Kidney epithelial cell (primary cell): ENCODE results near the gene FAM98C. TPM values are rescaled to one million over a fixed set of nuclear protein-coding genes. Genes with fewer than 3 reads are reported as not detected.

Experiments
- DNase-seq: peaks from one replicate; pipeline ENCODE4 v3.0.0-alpha.2; 2010; ENCODE audit warnings: low read depth
- H3K27me3 ChIP-seq: 2 replicates; pipeline ENCODE4 v1.6.0; 2011; ENCODE audit warnings: low read length; ENCODE audit not compliant: control insufficient read depth, insufficient read depth
- H3K36me3 ChIP-seq: 2 replicates; pipeline ENCODE4 v1.5.1; 2011; ENCODE audit warnings: low read length; ENCODE audit not compliant: control insufficient read depth, insufficient read depth
- H3K4me3 ChIP-seq: 2 replicates; pipeline ENCODE4 v1.5.1; 2011; ENCODE audit warnings: low read depth, mild to moderate bottlenecking, control low read depth, low read length
- CTCF ChIP-seq: IDR thresholded peaks from 2 replicates; pipeline ENCODE4 v1.5.1; 2011; ENCODE audit warnings: mild to moderate bottlenecking, moderate library complexity, low read length, control low read depth, inconsistent platforms; ENCODE audit not compliant: insufficient read depth, poor library complexity, severe bottlenecking
- total RNA-seq: library from RNA; depleted of rRNA; stranded (reverse); fragments of >200 nt; gene quantifications from 2 replicates; pipeline ENCODE4 v1.2.3, GENCODE V29; 2015

The FAM98C gene
- total RNA-seq, 1 donor from 2014 or later: 17.8 TPM

DNA sequence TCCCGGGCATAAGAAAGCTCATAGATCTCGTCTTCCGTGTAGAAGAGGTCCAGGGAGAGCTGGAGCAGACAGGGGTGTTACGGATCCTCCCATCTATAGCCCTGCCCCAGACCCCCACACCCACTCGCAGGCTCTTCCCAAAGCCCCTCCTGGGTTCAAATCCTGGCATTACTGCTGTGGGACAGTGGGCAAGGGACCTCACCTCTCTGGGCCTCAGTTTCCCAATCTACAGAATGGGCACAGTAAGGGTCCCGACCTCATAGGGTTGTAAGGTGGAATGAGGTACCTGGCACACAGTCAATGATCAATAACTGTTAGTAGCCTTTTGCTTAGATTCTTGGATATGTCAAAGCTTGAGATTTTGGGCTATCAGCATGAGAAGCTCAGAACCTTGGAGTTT is 10.5 kb downstream of the FAM98C start:
- DNase-seq: no peak
- peaks cover 27% of the 10 kb centered on the region for H3K27me3 ChIP-seq
- no peak overlapping the region for H3K4me3 ChIP-seq
- no peak for TF ChIP-seq CTCF
- H3K36me3 ChIP-seq: no peaks in the 10 kb centered on the region

DNA sequence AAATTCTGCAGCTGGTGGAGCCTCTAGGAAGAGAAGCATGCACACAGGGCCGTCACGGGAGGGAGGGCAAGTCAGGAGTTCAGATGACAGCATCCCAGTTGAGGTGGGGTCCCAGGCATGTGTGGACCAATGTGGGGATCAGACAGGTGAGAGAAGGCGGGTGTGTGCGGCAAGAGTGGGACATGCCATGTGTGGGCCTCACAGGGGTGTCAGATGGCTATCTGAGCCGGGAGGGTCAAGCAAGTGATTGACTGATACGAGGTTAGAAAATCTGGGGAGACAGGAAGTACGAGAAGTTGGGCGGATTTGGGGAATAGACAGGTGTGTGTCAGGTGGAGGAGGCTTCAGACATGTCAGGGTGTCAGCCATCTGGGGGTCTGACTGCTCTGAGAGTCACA is 14.3 kb downstream of the FAM98C start:
- Histone ChIP-seq H3K36me3 (no peaks in the 10 kb centered on the region), H3K4me3 (no peak overlapping the region), H3K27me3 (peaks cover 32% of the 10 kb centered on the region)
- no peak for DNase-seq
- TF ChIP-seq CTCF: no peak

GRCh38 chr19:38417544-38418506 is 14.9 kb downstream of the FAM98C start:
- TF ChIP-seq CTCF: no peak
- H3K27me3 ChIP-seq: peaks cover 28% of the 10 kb centered on the region
- no peak for DNase-seq
- H3K36me3 ChIP-seq: no peaks in the 10 kb centered on the region
- no peak overlapping the region for H3K4me3 ChIP-seq

GRCh38 chr19:38420935-38421334 is 18.0 kb downstream of the FAM98C start:
- H3K36me3 ChIP-seq: no peaks in the 10 kb centered on the region
- H3K4me3 ChIP-seq: no peak overlapping the region
- no peak for TF ChIP-seq CTCF
- no peak for DNase-seq
- peaks cover 26% of the 10 kb centered on the region for H3K27me3 ChIP-seq

DNA sequence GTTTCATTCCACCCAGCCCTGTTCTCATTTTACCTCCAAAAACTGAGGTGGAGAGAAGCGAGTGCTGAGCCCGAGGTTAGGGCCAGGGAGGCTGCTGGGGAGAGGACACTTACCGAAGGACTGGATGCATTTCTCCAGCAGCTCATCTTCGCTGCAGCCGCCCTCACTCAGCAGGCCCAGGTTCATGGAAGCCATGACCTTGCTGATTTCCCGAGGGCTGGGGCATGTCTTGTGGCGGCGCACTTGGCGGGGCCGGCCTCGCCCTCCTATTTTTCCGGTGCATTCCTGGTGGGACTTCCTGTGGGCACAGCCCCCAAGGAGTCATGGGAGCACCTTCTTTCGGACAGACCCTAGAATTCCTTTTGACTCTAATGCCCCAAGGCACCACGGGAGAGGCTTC is 19.0 kb downstream of the FAM98C start:
- Histone ChIP-seq H3K4me3 (no peak overlapping the region), H3K27me3 (peaks cover 26% of the 10 kb centered on the region), H3K36me3 (no peaks in the 10 kb centered on the region)
- no peak for TF ChIP-seq CTCF
- DNase-seq: no peak

- TF ChIP-seq CTCF: no peak
- no peak for DNase-seq
These were observed 19.5 kb downstream of the FAM98C start for GRCh38 chr19:38422438-38422837.

More at GRCh38 chr19:38422438-38422837, 19.5 kb downstream of the FAM98C start:
- H3K27me3 ChIP-seq: peaks cover 22% of the 10 kb centered on the region
- no peak overlapping the region for H3K4me3 ChIP-seq
- no peaks in the 10 kb centered on the region for H3K36me3 ChIP-seq
